ELR (cell line): ENCODE results near the gene CRYGN.

ENCODE experiments used
- DNase-seq: peaks from one replicate; pipeline ENCODE4 v3.0.0-alpha.2; 2015; ENCODE audit warnings: low read depth

Gene CRYGN

DNA sequence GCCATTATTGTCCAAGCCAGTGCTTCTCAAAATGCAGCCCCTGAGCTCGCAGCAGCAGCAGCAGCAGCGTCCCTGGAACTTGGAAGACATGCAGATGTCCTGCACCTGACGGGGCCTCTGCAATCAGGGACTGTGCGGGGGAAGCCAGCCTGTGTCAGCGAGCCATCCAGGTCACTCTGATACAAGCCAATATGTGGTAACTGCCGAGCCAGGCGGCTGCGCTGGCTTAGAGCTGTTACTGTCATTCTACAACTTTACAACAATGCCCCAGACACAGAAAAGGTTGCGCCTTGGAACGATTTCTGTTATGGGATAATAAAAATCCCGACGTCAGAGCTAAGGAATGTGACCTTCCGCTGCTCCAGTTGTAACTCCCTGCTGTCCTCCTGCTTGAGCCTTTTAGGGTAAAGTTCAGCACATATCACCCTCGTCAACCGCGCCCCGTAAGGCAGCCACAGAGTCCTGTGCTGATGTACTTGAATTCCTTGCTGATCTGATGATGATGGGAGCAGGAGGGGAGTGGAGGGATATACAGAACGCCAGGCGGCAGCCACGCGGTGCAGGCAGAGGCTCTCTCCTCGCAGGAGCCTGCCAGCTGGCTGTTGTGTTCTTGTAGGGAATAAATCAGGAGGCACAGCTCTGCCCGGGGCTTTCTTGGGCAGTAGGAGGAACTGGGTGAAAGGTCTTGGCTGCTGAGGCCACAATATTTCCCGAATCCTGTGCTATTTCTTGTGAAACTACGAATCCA lies 20.0 kb upstream of the CRYGN start:
- peak; percentile 85 for DNase-seq

- DNase-seq = no peak
These were observed 17.6 kb upstream of the CRYGN start for GRCh38 chr7:151457534-151457933.

DNA sequence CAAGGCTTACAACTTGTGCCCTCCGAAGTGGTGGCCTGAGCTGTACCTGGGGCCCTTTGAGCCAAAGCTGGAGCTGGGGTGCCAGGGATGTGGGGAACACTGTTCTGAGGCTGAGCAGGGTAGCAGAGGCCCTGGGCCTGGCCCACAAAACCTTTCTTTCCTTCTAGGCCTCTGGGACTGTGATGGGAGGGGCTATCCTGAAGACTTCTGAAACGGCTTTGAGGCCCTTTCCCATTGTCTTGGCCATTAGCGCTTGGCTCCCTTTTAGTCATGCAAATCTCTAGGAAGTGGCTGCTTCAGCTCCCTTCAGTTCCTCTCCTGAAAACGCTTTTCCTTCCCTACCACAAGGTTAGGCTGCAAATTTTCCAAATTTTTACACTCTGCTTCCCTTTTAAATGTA lies 16.8 kb upstream of the CRYGN start:
- no peak for DNase-seq

DNA sequence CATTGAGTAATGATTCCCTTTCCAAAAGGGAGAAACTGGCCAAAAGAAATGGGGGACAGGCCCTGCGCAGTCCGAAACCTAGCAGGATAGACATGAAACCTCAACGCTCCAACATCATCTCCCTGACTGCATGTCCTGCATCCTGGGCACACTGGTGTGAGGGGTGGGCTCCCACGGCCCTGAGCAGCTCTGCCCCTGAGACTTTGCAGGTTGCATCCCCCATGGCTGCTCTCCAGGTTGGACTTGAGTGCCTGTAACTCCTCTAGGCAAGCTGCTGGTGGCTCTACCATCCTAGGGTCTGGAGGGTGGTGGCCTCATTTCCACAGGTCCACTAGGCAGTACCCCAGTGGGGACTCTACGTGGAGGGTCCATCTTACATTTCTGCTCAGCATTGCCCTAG lies 16.3 kb upstream of the CRYGN start:
- no peak for DNase-seq

DNA sequence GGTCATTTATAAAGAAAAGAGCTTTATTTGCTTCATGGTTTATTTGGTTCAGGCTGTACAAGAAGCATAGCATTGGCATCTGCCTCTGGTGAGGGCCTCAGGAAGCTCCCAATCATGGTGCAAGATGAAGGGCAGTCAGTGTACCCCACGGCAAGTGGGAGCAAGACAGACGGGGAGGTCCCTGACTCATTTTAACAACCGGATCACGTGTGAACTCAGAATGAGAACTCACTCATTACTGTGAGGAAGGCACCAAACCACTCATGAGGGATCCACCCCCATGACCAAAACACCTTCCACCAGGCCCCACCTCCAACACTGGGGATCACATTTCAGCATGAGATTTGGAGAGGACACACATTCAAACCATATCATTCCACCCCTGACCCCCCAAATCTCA lies 15.7 kb upstream of the CRYGN start:
- DNase-seq = no peak

DNA sequence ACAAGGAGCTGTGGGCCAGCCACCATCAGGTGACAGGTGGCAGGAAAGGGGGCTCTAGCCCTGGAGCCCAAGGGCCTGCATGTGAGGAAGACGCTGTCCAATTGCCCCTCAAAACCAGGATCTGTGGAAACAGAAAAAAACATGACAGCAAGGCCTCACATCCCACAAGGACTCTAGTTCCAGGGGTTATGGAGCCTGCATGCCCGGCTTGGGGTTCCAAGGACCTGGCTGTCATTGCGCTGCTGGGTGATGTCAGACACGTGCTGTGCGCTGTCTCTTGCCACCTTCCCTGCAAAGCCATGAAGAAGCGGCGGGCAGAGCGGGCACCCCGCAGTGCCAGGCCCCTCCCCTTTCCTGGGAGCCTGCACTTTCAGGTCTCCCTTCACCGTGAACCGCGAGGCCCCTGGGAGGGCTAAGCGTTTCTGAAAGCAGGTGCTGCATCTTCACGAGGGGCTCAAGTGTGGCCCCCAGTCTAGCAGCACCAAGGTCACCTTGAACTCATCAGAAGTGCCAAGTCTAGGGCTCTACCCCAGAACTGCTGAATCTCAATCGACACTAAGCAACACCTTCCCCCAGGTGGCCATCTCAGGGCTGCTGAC lies 15.1 kb upstream of the CRYGN start:
- no peak for DNase-seq

GRCh38 chr7:151454305-151454704 lies 14.4 kb upstream of the CRYGN start:
- no peak for DNase-seq

DNA sequence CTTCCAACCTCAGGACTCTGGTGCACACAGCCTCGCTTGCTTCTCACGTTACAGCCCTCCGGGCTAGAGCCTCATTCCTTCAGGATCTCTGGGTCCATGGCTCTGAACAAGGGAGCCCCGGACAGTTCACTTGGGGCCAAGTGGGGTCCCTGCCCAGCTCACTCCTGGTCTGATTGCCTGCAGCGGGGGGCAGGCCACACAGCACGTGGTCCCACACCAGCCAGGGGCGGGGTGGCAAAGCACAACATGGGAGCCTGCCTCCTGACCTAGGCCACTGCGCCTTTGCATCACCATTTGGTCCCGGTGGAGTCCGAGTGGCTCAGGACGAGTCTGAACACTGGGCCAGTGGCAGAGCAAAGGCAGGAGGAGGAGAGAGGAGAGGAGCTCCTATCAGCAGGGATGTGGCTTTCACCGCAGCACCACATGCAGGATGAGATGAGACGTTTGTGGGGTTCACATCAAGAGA lies 13.4 kb upstream of the CRYGN start:
- no peak for DNase-seq

DNA sequence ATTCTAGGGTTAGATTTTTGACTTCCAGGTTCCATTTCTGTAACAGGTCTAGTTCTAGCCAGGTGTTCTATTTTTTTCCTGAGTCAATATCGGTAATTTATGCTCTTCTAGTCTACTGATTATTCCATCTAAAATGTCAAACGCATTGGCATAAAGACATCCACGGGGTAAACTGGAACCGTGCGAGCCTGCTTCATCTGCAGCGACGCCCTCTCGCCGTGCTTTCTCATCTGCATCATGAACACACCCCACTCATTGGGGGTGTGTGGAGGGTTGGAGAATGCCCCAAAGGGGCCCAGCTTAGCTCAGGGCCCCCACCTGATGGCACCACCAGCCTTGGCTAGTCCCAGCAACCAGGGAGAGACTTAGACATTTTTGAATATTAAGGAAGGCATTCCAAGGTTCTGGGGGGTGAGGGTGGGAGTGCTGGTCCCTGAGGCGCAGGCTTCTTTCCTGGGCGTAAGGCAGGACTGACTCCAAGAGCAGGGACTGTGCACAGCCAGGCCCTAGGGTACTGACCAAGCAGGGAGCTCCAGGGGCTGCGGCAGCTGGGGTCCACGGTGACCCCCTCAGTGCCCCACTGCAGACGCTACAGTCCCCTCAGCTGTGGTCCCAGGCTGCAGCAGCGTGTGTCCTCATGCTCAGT lies 12.9 kb upstream of the CRYGN start:
- no peak for DNase-seq

GRCh38 chr7:151451626-151452571 lies 12.0 kb upstream of the CRYGN start:
- no peak for DNase-seq

GRCh38 chr7:151451156-151451555 lies 11.2 kb upstream of the CRYGN start:
- DNase-seq = no peak

- DNase-seq = no peak
These were observed 10.0 kb upstream of the CRYGN start for GRCh38 chr7:151449990-151450389.

DNA sequence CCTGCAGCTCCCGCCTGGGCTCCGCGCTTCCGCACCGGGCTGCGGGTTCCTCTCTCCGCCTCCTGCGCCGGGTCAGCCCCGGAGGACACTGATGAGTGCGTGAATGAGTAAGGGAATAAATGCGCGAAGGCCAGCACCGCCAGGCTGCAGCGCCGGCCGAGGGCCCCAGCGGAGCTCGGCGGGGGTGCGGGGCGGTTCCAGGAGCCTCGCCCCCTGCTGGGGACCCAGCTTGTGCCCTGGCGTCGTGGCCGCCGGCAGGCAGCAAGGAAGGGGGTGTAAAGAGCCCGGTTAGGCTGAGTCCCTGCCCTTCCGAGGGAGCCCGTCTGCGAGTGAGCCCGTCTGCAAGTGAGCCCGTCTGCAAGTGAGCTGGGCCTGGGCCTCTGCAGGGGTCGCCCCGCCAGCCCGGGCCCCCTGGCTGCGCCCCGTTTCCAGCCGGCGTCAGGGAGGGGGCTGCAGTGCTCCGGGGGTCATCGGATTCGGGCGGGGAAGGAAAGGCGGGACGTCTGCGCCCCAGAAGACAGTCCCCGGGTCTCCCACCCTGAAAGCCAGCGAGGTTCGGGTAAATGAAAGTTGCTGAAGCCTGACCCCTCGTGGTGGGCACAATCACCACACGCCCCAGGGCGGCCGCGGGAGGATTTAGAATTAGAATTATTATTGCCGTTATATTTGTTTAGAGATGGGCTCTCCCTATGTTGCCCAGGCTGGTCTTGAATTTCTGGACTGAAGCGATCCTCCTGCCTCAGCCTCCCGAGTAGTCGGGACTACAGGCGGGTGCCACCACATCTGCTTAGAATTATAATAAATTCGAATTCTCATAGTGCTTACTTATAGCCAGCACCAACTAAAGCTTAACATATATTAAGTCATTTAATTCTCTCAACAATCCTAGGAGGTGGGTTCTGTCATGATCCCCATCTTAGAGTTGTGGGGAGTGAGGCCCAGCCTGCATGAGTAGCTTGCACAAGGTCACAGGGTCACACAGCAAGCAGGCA lies 8.6 kb upstream of the CRYGN start:
- peak; percentile 69 for DNase-seq

DNA sequence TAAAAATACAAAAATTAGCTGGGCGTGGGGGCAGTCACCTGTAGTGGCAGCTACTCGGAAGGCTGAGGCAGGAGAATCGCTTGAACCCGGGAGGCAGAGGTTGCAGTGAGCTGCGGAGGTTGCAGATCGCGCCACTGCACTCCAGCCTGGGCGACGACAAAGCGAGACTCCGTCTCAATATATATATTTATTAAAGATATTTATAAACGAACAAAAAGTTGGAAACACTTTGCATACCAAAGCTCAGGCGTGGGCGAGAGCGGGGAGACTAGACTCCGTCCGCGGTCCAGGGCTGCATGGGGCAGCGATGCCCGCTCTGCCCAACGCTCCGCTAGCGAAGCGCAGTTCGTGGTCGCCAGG lies 7.9 kb upstream of the CRYGN start:
- no peak for DNase-seq

- DNase-seq = no peak
These were observed 7.4 kb upstream of the CRYGN start for GRCh38 chr7:151447312-151447711.

- DNase-seq = no peak
These were observed 6.5 kb upstream of the CRYGN start for GRCh38 chr7:151446412-151446811.

- DNase-seq = no peak
These were observed 4.7 kb upstream of the CRYGN start for GRCh38 chr7:151444632-151445031.

- no peak for DNase-seq
These were observed 3.0 kb upstream of the CRYGN start for GRCh38 chr7:151442776-151443496.

DNA sequence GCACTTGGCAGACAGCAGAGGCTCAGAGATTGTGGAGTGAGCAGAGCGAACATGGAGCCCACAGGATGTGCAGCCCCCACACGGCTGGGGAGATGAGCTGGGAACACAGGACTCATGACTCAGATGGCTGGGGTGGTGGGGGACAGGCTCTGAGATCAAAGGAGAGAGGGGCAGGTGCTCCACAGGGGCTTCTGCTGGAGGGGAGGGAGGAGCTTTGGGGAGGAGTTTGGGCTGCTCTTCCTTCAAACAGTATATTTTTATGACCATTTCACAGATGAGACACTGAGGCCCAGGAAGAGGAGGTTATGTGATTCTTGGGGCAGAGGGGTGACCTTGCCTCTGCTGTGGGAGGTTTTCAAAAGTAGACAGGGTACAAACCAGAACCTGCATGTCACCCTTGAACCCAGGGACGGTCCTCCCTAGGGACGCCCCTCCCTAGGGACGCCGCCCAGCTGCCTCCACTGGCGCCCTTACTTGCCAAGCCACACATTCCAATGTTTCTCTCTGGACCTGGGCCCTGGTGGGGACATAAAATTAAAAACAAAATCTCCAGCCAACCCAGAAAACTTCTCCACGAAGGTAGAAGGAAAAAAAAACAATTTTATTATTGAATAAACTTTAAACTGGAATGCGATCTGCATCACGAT lies 981 bp upstream of the CRYGN start:
- no peak for DNase-seq
